ENCODE data around the gene TMPRSS6.
A peak's percentile ranks its signal among the peaks of the same experiment; 100 is the strongest.

Gene TMPRSS6

GRCh38 chr22:37022483-37023337 is 86.8 kb downstream of the TMPRSS6 start:
- no peak overlapping the region for H3K27ac Mint-ChIP-seq
- no peaks in the 10 kb centered on the region for H3K36me3 Mint-ChIP-seq

GRCh38 chr22:37021710-37022482 is 87.6 kb downstream of the TMPRSS6 start:
- Mint-ChIP-seq H3K36me3 (no peaks in the 10 kb centered on the region), H3K4me3 (peak overlapping the region; percentile 65), H3K4me1 (ENCODE audit: low read depth) (peaks cover 2% of the 10 kb centered on the region), H3K27ac (no peak overlapping the region), H3K27me3 (peaks cover 5% of the 10 kb centered on the region), H3K9me3 (ENCODE audit: low read depth) (no peaks in the 10 kb centered on the region)

More at GRCh38 chr22:37022483-37023337, 86.8 kb downstream of the TMPRSS6 start:
- Mint-ChIP-seq H3K27me3 (peaks cover 5% of the 10 kb centered on the region), H3K4me3 (no peak overlapping the region), H3K4me1 (ENCODE audit: low read depth) (peaks cover 2% of the 10 kb centered on the region), H3K9me3 (ENCODE audit: low read depth) (no peaks in the 10 kb centered on the region)

GRCh38 chr22:37021041-37021440 is 88.5 kb downstream of the TMPRSS6 start:
- no peak overlapping the region for H3K27ac Mint-ChIP-seq
- H3K9me3 Mint-ChIP-seq (ENCODE audit: low read depth): no peaks in the 10 kb centered on the region
- no peak overlapping the region for H3K4me3 Mint-ChIP-seq
- H3K36me3 Mint-ChIP-seq: no peaks in the 10 kb centered on the region
- H3K27me3 Mint-ChIP-seq: peaks cover 5% of the 10 kb centered on the region
- peaks cover 2% of the 10 kb centered on the region for H3K4me1 Mint-ChIP-seq (ENCODE audit: low read depth)

GRCh38 chr22:37020192-37020479 is 89.4 kb downstream of the TMPRSS6 start:
- no peaks in the 10 kb centered on the region for H3K9me3 Mint-ChIP-seq (ENCODE audit: low read depth)
- peaks cover 7% of the 10 kb centered on the region for H3K27me3 Mint-ChIP-seq
- no peaks in the 10 kb centered on the region for H3K36me3 Mint-ChIP-seq
- H3K27ac Mint-ChIP-seq: no peak overlapping the region
- peaks cover 2% of the 10 kb centered on the region for H3K4me1 Mint-ChIP-seq (ENCODE audit: low read depth)
- peak overlapping the region; percentile 82 for H3K4me3 Mint-ChIP-seq

- Mint-ChIP-seq H3K27ac (peak within 1 kb of the TSS; percentile 46), H3K9me3 (ENCODE audit: low read depth) (no peaks in the 10 kb centered on the region), H3K27me3 (peaks cover 7% of the 10 kb centered on the region), H3K4me1 (ENCODE audit: low read depth) (peaks cover 2% of the 10 kb centered on the region), H3K36me3 (no peaks in the 10 kb centered on the region), H3K4me3 (peak within 1 kb of the TSS; percentile 82)
These were observed 90.0 kb downstream of the TMPRSS6 start, which contains the start of the genes MPST and TST for GRCh38 chr22:37019309-37020191. Gene MPST (plus strand): TSS chr22:37019742. CDS start chr22:37019837, 95 bp downstream. Gene TST (minus strand): TSS chr22:37019447. CDS start chr22:37018732, 715 bp downstream.

- H3K27me3 Mint-ChIP-seq: peaks cover 7% of the 10 kb centered on the region
- no peaks in the 10 kb centered on the region for H3K36me3 Mint-ChIP-seq
- peak overlapping the region; percentile 77 for H3K4me3 Mint-ChIP-seq
- no peak overlapping the region for H3K27ac Mint-ChIP-seq
- H3K4me1 Mint-ChIP-seq (ENCODE audit: low read depth): peaks cover 2% of the 10 kb centered on the region
- no peaks in the 10 kb centered on the region for H3K9me3 Mint-ChIP-seq (ENCODE audit: low read depth)
These were observed 90.7 kb downstream of the TMPRSS6 start for GRCh38 chr22:37018815-37019308.

- H3K36me3 Mint-ChIP-seq: no peaks in the 10 kb centered on the region
- H3K27me3 Mint-ChIP-seq: peaks cover 7% of the 10 kb centered on the region
- peak overlapping the region; percentile 77 for H3K4me3 Mint-ChIP-seq
- H3K27ac Mint-ChIP-seq: no peak overlapping the region
- H3K4me1 Mint-ChIP-seq (ENCODE audit: low read depth): peaks cover 2% of the 10 kb centered on the region
- no peaks in the 10 kb centered on the region for H3K9me3 Mint-ChIP-seq (ENCODE audit: low read depth)
These were observed 91.3 kb downstream of the TMPRSS6 start for GRCh38 chr22:37018086-37018814.

- H3K4me1 Mint-ChIP-seq (ENCODE audit: low read depth): peaks cover 2% of the 10 kb centered on the region
- H3K36me3 Mint-ChIP-seq: no peaks in the 10 kb centered on the region
- H3K27ac Mint-ChIP-seq: no peak overlapping the region
- H3K27me3 Mint-ChIP-seq: peaks cover 7% of the 10 kb centered on the region
- H3K4me3 Mint-ChIP-seq: no peak overlapping the region
- no peaks in the 10 kb centered on the region for H3K9me3 Mint-ChIP-seq (ENCODE audit: low read depth)
These were observed 92.2 kb downstream of the TMPRSS6 start for GRCh38 chr22:37017356-37017755.

GRCh38 chr22:37016134-37016910 is 93.2 kb downstream of the TMPRSS6 start:
- Mint-ChIP-seq H3K36me3 (no peaks in the 10 kb centered on the region), H3K27ac (no peak overlapping the region), H3K4me3 (no peak overlapping the region), H3K27me3 (peaks cover 6% of the 10 kb centered on the region), H3K9me3 (ENCODE audit: low read depth) (no peaks in the 10 kb centered on the region), H3K4me1 (ENCODE audit: low read depth) (peaks cover 2% of the 10 kb centered on the region)

- Mint-ChIP-seq H3K36me3 (no peaks in the 10 kb centered on the region), H3K9me3 (ENCODE audit: low read depth) (no peaks in the 10 kb centered on the region), H3K4me3 (no peak overlapping the region), H3K4me1 (ENCODE audit: low read depth) (peaks cover 2% of the 10 kb centered on the region), H3K27me3 (peaks cover 5% of the 10 kb centered on the region), H3K27ac (no peak overlapping the region)
These were observed 94.0 kb downstream of the TMPRSS6 start for GRCh38 chr22:37015587-37015878.
